NB4 (cell line): ENCODE results near the gene TTYH3.

Experiments used
- DNase-seq: peaks from one replicate; pipeline ENCODE4 v3.0.0; 2010; ENCODE audit warnings: low read depth
- H3K4me3 ChIP-seq: one replicate; pipeline ENCODE4 v1.5.1; 2011; ENCODE audit warnings: mild to moderate bottlenecking, low read depth, low read length, moderate library complexity
- MYC ChIP-seq: IDR thresholded peaks from 2 replicates; pipeline ENCODE4 v1.6.1; 2011; ENCODE audit warnings: low read depth, low read length
- POLR2A ChIP-seq: IDR thresholded peaks from 2 replicates; pipeline ENCODE4 v1.6.1; 2011; ENCODE audit warnings: mild to moderate bottlenecking; ENCODE audit not compliant: insufficient read length; ENCODE audit errors: extremely low read depth
- TF ChIP-seq, protein P1 (sequence below): IDR thresholded peaks from one replicate; pipeline ENCODE4 v1.5.1; 2012; ENCODE audit warnings: low read depth, low read length
- TF ChIP-seq, protein P2 (sequence below): IDR thresholded peaks from 2 replicates; pipeline ENCODE4 v1.6.1; 2011; ENCODE audit warnings: low read depth, low read length

Gene TTYH3

DNA sequence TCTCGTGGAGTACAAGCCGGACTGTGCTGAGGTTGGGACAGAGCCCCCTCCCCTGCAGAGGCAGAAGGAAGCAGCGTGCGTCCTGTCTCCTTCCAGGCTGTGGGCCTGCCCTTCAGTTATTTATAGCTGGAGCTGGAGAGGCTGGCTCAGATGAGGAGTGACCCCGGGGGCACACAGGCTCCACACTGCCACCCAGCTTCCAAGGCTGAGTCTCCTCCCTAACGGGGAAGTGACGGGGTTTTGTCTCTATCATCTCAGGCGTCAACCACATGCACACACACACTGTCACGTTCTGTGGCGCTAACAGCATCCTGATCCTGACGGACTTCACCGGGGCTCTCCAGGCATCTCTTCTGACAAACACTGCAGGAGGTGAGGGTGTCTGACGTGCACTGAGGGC is 81.6 kb downstream of the TTYH3 start:
- no peak overlapping the region for H3K4me3 ChIP-seq
- TF ChIP-seq, protein P1, sequence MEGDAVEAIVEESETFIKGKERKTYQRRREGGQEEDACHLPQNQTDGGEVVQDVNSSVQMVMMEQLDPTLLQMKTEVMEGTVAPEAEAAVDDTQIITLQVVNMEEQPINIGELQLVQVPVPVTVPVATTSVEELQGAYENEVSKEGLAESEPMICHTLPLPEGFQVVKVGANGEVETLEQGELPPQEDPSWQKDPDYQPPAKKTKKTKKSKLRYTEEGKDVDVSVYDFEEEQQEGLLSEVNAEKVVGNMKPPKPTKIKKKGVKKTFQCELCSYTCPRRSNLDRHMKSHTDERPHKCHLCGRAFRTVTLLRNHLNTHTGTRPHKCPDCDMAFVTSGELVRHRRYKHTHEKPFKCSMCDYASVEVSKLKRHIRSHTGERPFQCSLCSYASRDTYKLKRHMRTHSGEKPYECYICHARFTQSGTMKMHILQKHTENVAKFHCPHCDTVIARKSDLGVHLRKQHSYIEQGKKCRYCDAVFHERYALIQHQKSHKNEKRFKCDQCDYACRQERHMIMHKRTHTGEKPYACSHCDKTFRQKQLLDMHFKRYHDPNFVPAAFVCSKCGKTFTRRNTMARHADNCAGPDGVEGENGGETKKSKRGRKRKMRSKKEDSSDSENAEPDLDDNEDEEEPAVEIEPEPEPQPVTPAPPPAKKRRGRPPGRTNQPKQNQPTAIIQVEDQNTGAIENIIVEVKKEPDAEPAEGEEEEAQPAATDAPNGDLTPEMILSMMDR: peak; percentile 51
- TF ChIP-seq POLR2A (no peak), MYC (no peak)
- TF ChIP-seq, protein P2, sequence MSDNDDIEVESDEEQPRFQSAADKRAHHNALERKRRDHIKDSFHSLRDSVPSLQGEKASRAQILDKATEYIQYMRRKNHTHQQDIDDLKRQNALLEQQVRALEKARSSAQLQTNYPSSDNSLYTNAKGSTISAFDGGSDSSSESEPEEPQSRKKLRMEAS: no peak
- peak; percentile 80 for DNase-seq

DNA sequence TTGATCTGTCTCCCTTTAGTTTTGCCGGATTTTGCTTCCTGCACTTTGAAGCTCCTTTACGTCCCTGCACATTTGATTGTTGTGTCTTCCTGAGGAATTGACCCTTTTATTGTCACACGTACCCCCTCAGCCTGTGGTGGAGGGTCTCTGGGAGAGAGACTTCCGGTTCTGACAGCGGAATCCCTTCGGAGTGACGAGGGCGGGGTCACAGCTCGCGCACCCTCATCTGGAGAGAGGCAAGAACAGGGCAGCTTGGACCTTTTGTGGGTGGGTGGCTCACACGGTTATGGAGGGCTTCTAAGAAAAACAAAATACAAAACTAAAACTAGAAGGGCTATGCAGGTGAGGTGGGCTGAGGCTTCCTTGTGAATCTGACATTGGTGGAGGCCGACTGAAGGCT is 82.2 kb downstream of the TTYH3 start:
- no peak overlapping the region for H3K4me3 ChIP-seq
- DNase-seq: no peak
- no peak for TF ChIP-seq POLR2A
- TF ChIP-seq, protein P2: no peak
- TF ChIP-seq, protein P1: no peak
